Effector memory CD4-positive, alpha-beta T cell (primary cell): ENCODE measurements around the gene GALNT7.
"Not testable (repeated sequence)": the region's sequence is repeated elsewhere in the genome, so short reads cannot be mapped to it uniquely, and the experiment has no call there.

Source experiments
- DNase-seq, 3 donors: peaks; one replicate each; pipeline ENCODE4 v3.0.0-alpha.2; 2020
- H3K27ac ChIP-seq: 2 replicates; pipeline ENCODE4 v1.7.0; 2013; ENCODE audit warnings: mild to moderate bottlenecking, low read length, moderate library complexity; ENCODE audit not compliant: insufficient read depth, poor library complexity, severe bottlenecking
- H3K27me3 ChIP-seq: replicated peaks from 2 replicates; pipeline ENCODE4 v1.7.0; 2013; ENCODE audit warnings: mild to moderate bottlenecking, low read length; ENCODE audit not compliant: insufficient read depth, control insufficient read depth, poor library complexity, severe bottlenecking
- H3K36me3 ChIP-seq: 2 replicates; pipeline ENCODE4 v1.7.0; 2013; ENCODE audit warnings: mild to moderate bottlenecking, low read length, moderate library complexity; ENCODE audit not compliant: control insufficient read depth, insufficient read depth
- H3K4me1 ChIP-seq: 2 replicates; pipeline ENCODE4 v1.7.0; 2013; ENCODE audit warnings: low read length, mild to moderate bottlenecking; ENCODE audit not compliant: control insufficient read depth, insufficient read depth, poor library complexity, severe bottlenecking
- H3K4me3 ChIP-seq: 2 replicates; pipeline ENCODE4 v1.7.0; 2013; ENCODE audit warnings: low read length, low read depth, mild to moderate bottlenecking; ENCODE audit not compliant: insufficient read depth, poor library complexity, severe bottlenecking
- H3K9me3 ChIP-seq: 2 replicates; pipeline ENCODE4 v1.7.0; 2013; ENCODE audit warnings: mild to moderate bottlenecking, low read length, moderate library complexity; ENCODE audit not compliant: control insufficient read depth

Gene GALNT7

GRCh38 chr4:173174594-173175012 is 6.0 kb downstream of the GALNT7 start:
- Histone ChIP-seq H3K27ac (no peak overlapping the region), H3K4me3 (no peak overlapping the region), H3K4me1 (peaks cover 6% of the 10 kb centered on the region), H3K9me3 (no peaks in the 10 kb centered on the region), H3K27me3 (no peaks in the 10 kb centered on the region), H3K36me3 (no peaks in the 10 kb centered on the region)
- DNase-seq, result no peak

GRCh38 chr4:173176010-173176409 is 7.4 kb downstream of the GALNT7 start:
- no peak overlapping the region for H3K27ac ChIP-seq
- H3K4me1 ChIP-seq, result no peaks in the 10 kb centered on the region
- H3K27me3 ChIP-seq, result no peaks in the 10 kb centered on the region
- H3K36me3 ChIP-seq, result no peaks in the 10 kb centered on the region
- DNase-seq, result no peak
- H3K9me3 ChIP-seq, result no peaks in the 10 kb centered on the region
- H3K4me3 ChIP-seq, result no peak overlapping the region

- no peaks in the 10 kb centered on the region for H3K4me1 ChIP-seq
- H3K4me3 ChIP-seq, result no peak overlapping the region
- H3K27me3 ChIP-seq, result no peaks in the 10 kb centered on the region
- H3K9me3 ChIP-seq, result no peaks in the 10 kb centered on the region
- DNase-seq, result no peak
- no peak overlapping the region for H3K27ac ChIP-seq
- no peaks in the 10 kb centered on the region for H3K36me3 ChIP-seq
Measured at GRCh38 chr4:173177232-173177631, 8.6 kb downstream of the GALNT7 start.

GRCh38 chr4:173178144-173178543 is 9.5 kb downstream of the GALNT7 start:
- H3K27me3 ChIP-seq, result no peaks in the 10 kb centered on the region
- no peaks in the 10 kb centered on the region for H3K4me1 ChIP-seq
- no peak for DNase-seq
- H3K36me3 ChIP-seq, result no peaks in the 10 kb centered on the region
- no peaks in the 10 kb centered on the region for H3K9me3 ChIP-seq
- H3K27ac ChIP-seq, result no peak overlapping the region
- H3K4me3 ChIP-seq, result no peak overlapping the region

- H3K36me3 ChIP-seq, result no peaks in the 10 kb centered on the region
- H3K9me3 ChIP-seq, result no peaks in the 10 kb centered on the region
- no peaks in the 10 kb centered on the region for H3K27me3 ChIP-seq
- DNase-seq, result no peak
- no peak overlapping the region for H3K4me3 ChIP-seq
- H3K4me1 ChIP-seq, result no peaks in the 10 kb centered on the region
- H3K27ac ChIP-seq, result no peak overlapping the region
Measured at GRCh38 chr4:173181848-173182247, 13.2 kb downstream of the GALNT7 start.

GRCh38 chr4:173182403-173182802 is 13.8 kb downstream of the GALNT7 start:
- Histone ChIP-seq H3K27ac (no peak overlapping the region), H3K27me3 (no peaks in the 10 kb centered on the region), H3K4me1 (no peaks in the 10 kb centered on the region), H3K36me3 (no peaks in the 10 kb centered on the region), H3K9me3 (no peaks in the 10 kb centered on the region), H3K4me3 (no peak overlapping the region)
- no peak for DNase-seq

- not testable (repeated sequence) for H3K27me3 ChIP-seq, H3K9me3 ChIP-seq, DNase-seq
Measured at GRCh38 chr4:173183659-173184247, 15.1 kb downstream of the GALNT7 start.

GRCh38 chr4:173185847-173186510 is 17.4 kb downstream of the GALNT7 start:
- H3K36me3 ChIP-seq, result no peaks in the 10 kb centered on the region
- DNase-seq, result no peak
- H3K9me3 ChIP-seq, result no peaks in the 10 kb centered on the region
- no peaks in the 10 kb centered on the region for H3K4me1 ChIP-seq
- H3K27ac ChIP-seq, result no peak overlapping the region
- no peaks in the 10 kb centered on the region for H3K27me3 ChIP-seq
- H3K4me3 ChIP-seq, result no peak overlapping the region

More at GRCh38 chr4:173183659-173184247, 15.1 kb downstream of the GALNT7 start:
- H3K4me3 ChIP-seq, H3K27ac ChIP-seq, H3K4me1 ChIP-seq, H3K36me3 ChIP-seq: not testable (repeated sequence)

- Histone ChIP-seq H3K9me3 (no peaks in the 10 kb centered on the region), H3K36me3 (no peaks in the 10 kb centered on the region), H3K4me1 (peaks cover 4% of the 10 kb centered on the region), H3K27ac (no peak overlapping the region), H3K4me3 (no peak overlapping the region), H3K27me3 (no peaks in the 10 kb centered on the region)
- DNase-seq, result no peak
Measured at GRCh38 chr4:173187732-173188131, 19.1 kb downstream of the GALNT7 start.

- H3K4me1 ChIP-seq, result peaks cover 6% of the 10 kb centered on the region
- H3K27me3 ChIP-seq, result no peaks in the 10 kb centered on the region
- H3K36me3 ChIP-seq, result no peaks in the 10 kb centered on the region
- no peak overlapping the region for H3K4me3 ChIP-seq
- DNase-seq, result no peak
- H3K9me3 ChIP-seq, result no peaks in the 10 kb centered on the region
- H3K27ac ChIP-seq, result no peak overlapping the region
Measured at GRCh38 chr4:173188648-173189047, 20.0 kb downstream of the GALNT7 start.
